GM23338 (cell line): ENCODE results near the gene FGF19. TPM values are rescaled to one million over a fixed set of nuclear protein-coding genes. Genes with fewer than 3 reads are reported as not detected.

Experiments used
- ATAC-seq: fragments of 200-7000 bp; cut with Tn5 transposase; 3 replicates; pipeline ENCODE4 v1.9.1; 2020
- DNase-seq: peaks from one replicate; pipeline ENCODE4 v3.0.0-alpha.2; 2015; ENCODE audit warnings: low spot score
- H2AFZ ChIP-seq: fragments of 200-600 bp; sonication (generic); 2 replicates; pipeline ENCODE4 v1.8.0; 2016; ENCODE audit warnings: antibody characterized with exemption, mild to moderate bottlenecking, moderate library complexity
- H3F3A ChIP-seq: fragments of 200-600 bp; sonication (generic); replicated peaks from 2 replicates; pipeline ENCODE4 v1.8.0; 2017; ENCODE audit warnings: antibody characterized with exemption, mixed run types, low read depth
- H3K27ac ChIP-seq: fragments of 200-600 bp; sonication (generic); 2 replicates; pipeline ENCODE4 v1.6.1; 2016; ENCODE audit warnings: low read depth
- H3K27me3 ChIP-seq: fragments of 200-600 bp; sonication (generic); 2 replicates; pipeline ENCODE4 v1.8.0; 2016; ENCODE audit warnings: mild to moderate bottlenecking, mixed run types, moderate library complexity; ENCODE audit not compliant: insufficient read depth
- H3K36me3 ChIP-seq: fragments of 200-600 bp; sonication (generic); 2 replicates; pipeline ENCODE4 v1.8.0; 2016; ENCODE audit warnings: mild to moderate bottlenecking; ENCODE audit not compliant: insufficient read depth
- H3K4me1 ChIP-seq: fragments of 200-600 bp; sonication (generic); 2 replicates; pipeline ENCODE4 v1.8.0; 2016; ENCODE audit warnings: mild to moderate bottlenecking, moderate library complexity; ENCODE audit not compliant: insufficient read depth
- H3K4me2 ChIP-seq: fragments of 200-600 bp; sonication (generic); 2 replicates; pipeline ENCODE4 v1.7.1; 2017; ENCODE audit warnings: mixed run types
- H3K4me3 ChIP-seq: fragments of 200-600 bp; sonication (generic); 2 replicates; pipeline ENCODE4 v1.6.1; 2016; ENCODE audit warnings: mixed run types
- H3K79me2 ChIP-seq: fragments of 200-600 bp; sonication (generic); replicated peaks from 2 replicates; pipeline ENCODE4 v1.8.0; 2017; ENCODE audit warnings: mild to moderate bottlenecking; ENCODE audit not compliant: insufficient read depth
- H3K9me2 ChIP-seq: fragments of 200-600 bp; sonication (generic); 2 replicates; pipeline ENCODE4 v1.8.0; 2017; ENCODE audit not compliant: insufficient read depth
- H4K20me1 ChIP-seq: fragments of 200-600 bp; sonication (generic); replicated peaks from 2 replicates; pipeline ENCODE4 v1.8.0; 2017; ENCODE audit warnings: mild to moderate bottlenecking; ENCODE audit not compliant: insufficient read depth
- H3K27ac Mint-ChIP-seq: 2 replicates; pipeline ENCODE4 v1.8.0; 2020; ENCODE audit warnings: inconsistent platforms, mild to moderate bottlenecking, moderate library complexity, mixed read lengths
- H3K27me3 Mint-ChIP-seq: 3 replicates; pipeline ENCODE4 v1.8.0; 2022; ENCODE audit warnings: low read depth, mild to moderate bottlenecking, moderate library complexity, mixed read lengths, inconsistent platforms; ENCODE audit not compliant: insufficient read depth, poor library complexity
- H3K36me3 Mint-ChIP-seq: 3 replicates; pipeline ENCODE4 v1.8.0; 2021; ENCODE audit warnings: low read depth, mild to moderate bottlenecking, inconsistent platforms, moderate library complexity, mixed read lengths
- H3K4me1 Mint-ChIP-seq: 3 replicates; pipeline ENCODE4 v1.8.0; 2020; ENCODE audit warnings: mild to moderate bottlenecking, inconsistent platforms, mixed read lengths
- H3K4me3 Mint-ChIP-seq: 3 replicates; pipeline ENCODE4 v1.8.0; 2021; ENCODE audit warnings: moderate library complexity, mild to moderate bottlenecking, inconsistent platforms, mixed read lengths
- H3K9me3 Mint-ChIP-seq: 3 replicates; pipeline ENCODE4 v1.8.0; 2020; ENCODE audit warnings: moderate library complexity, mild to moderate bottlenecking, inconsistent platforms, mixed read lengths
- CREB1 ChIP-seq: fragments of 250-450 bp; sonication (Bioruptor Pico); IDR thresholded peaks from 2 replicates; pipeline ENCODE4 v1.5.0; 2020; ENCODE audit warnings: low read depth, mild to moderate bottlenecking, moderate library complexity
- CTCF ChIP-seq, 2 experiments: fragments of 200-600 bp in 1 of 2; sonication (generic) in 1 of 2; conservative IDR thresholded peaks; 2 replicates each; pipeline versions ENCODE4 v1.5.1 to v1.6.1; 2016 to 2017; ENCODE audit warnings: antibody characterized with exemption in 2 of 2, low read depth in 2 of 2, mild to moderate bottlenecking in 2 of 2, moderate library complexity in 1 of 2
- ETS1 ChIP-seq: IDR thresholded peaks from 2 replicates; pipeline ENCODE4 v1.6.1; 2016; ENCODE audit warnings: antibody characterized with exemption
- EZH2 ChIP-seq: fragments of 200-600 bp; sonication (generic); IDR thresholded peaks from one replicate; pipeline ENCODE4 v1.8.0; 2017; ENCODE audit warnings: antibody characterized with exemption, mild to moderate bottlenecking, low read depth; ENCODE audit not compliant: unreplicated experiment
- EZH2phosphoT487 ChIP-seq: fragments of 200-600 bp; sonication (generic); IDR thresholded peaks from one replicate; pipeline ENCODE4 v1.8.1; 2018; ENCODE audit warnings: antibody characterized with exemption; ENCODE audit not compliant: unreplicated experiment
- POLR2AphosphoS5 ChIP-seq: IDR thresholded peaks from 2 replicates; pipeline ENCODE4 v1.6.1; 2016; ENCODE audit warnings: antibody characterized with exemption, low read depth
- REST ChIP-seq: IDR thresholded peaks from one replicate; pipeline ENCODE4 v1.6.1; 2018; ENCODE audit warnings: antibody characterized with exemption; ENCODE audit not compliant: unreplicated experiment
- STAT1 ChIP-seq: IDR thresholded peaks from one replicate; pipeline ENCODE4 v1.6.1; 2016; ENCODE audit warnings: antibody characterized with exemption; ENCODE audit not compliant: unreplicated experiment
- ZNF114 ChIP-seq: fragments of 250-450 bp; sonication (Bioruptor Pico); IDR thresholded peaks from 2 replicates; pipeline ENCODE4 v1.5.0; 2020; ENCODE audit warnings: mild to moderate bottlenecking, moderate library complexity
- ZNF462 ChIP-seq: fragments of 250-450 bp; sonication (Bioruptor Pico); IDR thresholded peaks from 2 replicates; pipeline ENCODE4 v1.5.0; 2020; ENCODE audit warnings: mild to moderate bottlenecking, moderate library complexity
- polyA plus RNA-seq: library from polyadenylated mRNA; unstranded; fragments of >200 nt; fragmentation: Nextera tagmentation; extraction: Ambion mirVana; gene quantifications from 2 replicates; pipeline ENCODE4 v1.2.1, GENCODE V29; 2016
- total RNA-seq: library from RNA; depleted of rRNA; stranded (reverse); fragments of >200 nt; shearing (Covaris generic); gene quantifications from 2 replicates; pipeline ENCODE4 v1.2.3, GENCODE V29; 2014

Gene FGF19
- total and polyA plus RNA-seq, 2 experiments from 2014 or later: 21.7 to 36.1 TPM

GRCh38 chr11:69650832-69651344 lies 52.9 kb downstream of the FGF19 start:
- Histone ChIP-seq H3K4me2 (no peak overlapping the region), H3K9me2 (no peaks in the 10 kb centered on the region), H3K79me2 (0 out of 2 replicates have a peak, but pooled peaks cover 3% of the 10 kb centered on the region), H3K27me3 (no peaks in the 10 kb centered on the region), H3K36me3 (peaks cover 18% of the 10 kb centered on the region), H3K4me3 (no peak overlapping the region), H3F3A (0 out of 2 replicates have a peak, but pooled peaks cover 4% of the 10 kb centered on the region), H4K20me1 (0 out of 2 replicates have a peak, but pooled peaks cover 3% of the 10 kb centered on the region), H2AFZ (no peak overlapping the region), H3K4me1 (no peaks in the 10 kb centered on the region), H3K27ac (no peak overlapping the region)
- peaks cover 70% of the 10 kb centered on the region for H3K36me3 Mint-ChIP-seq
- no peak overlapping the region for H3K4me3 Mint-ChIP-seq
- no peak for TF ChIP-seq EZH2phosphoT487
- no peak for TF ChIP-seq ZNF462
- TF ChIP-seq POLR2AphosphoS5: no peak
- TF ChIP-seq REST: no peak
- TF ChIP-seq CTCF (conservative IDR thresholded peaks at IDR 0.05; ENCODE audit: low read depth in 2 of 2): no peak
- no peak for TF ChIP-seq CREB1 (CRISPR knock-in tag)
- no peak for TF ChIP-seq EZH2
- no peak for TF ChIP-seq STAT1
- TF ChIP-seq ETS1: no peak
- no peak for TF ChIP-seq ZNF114 (CRISPR knock-in tag)
- H3K27ac Mint-ChIP-seq: no peak overlapping the region
- peaks cover 8% of the 10 kb centered on the region for H3K4me1 Mint-ChIP-seq
- H3K27me3 Mint-ChIP-seq: peaks cover 17% of the 10 kb centered on the region
- H3K9me3 Mint-ChIP-seq: no peaks in the 10 kb centered on the region; the same call in 2 of the 3 replicates
- ATAC-seq: no peak
- DNase-seq: no peak
